ENCODE measurements around the gene COG2. TPM values are rescaled to one million over a fixed set of nuclear protein-coding genes. Genes with fewer than 3 reads are reported as not detected.
A peak's percentile ranks its signal among the peaks of the same experiment; 100 is the strongest.

COG2 gene
- total and polyA plus RNA-seq, 2 of the 13 experiments (the other 11 are each of a cell fraction or from before 2014, with no cell fraction given): 16.8 to 36.3 TPM

DNA sequence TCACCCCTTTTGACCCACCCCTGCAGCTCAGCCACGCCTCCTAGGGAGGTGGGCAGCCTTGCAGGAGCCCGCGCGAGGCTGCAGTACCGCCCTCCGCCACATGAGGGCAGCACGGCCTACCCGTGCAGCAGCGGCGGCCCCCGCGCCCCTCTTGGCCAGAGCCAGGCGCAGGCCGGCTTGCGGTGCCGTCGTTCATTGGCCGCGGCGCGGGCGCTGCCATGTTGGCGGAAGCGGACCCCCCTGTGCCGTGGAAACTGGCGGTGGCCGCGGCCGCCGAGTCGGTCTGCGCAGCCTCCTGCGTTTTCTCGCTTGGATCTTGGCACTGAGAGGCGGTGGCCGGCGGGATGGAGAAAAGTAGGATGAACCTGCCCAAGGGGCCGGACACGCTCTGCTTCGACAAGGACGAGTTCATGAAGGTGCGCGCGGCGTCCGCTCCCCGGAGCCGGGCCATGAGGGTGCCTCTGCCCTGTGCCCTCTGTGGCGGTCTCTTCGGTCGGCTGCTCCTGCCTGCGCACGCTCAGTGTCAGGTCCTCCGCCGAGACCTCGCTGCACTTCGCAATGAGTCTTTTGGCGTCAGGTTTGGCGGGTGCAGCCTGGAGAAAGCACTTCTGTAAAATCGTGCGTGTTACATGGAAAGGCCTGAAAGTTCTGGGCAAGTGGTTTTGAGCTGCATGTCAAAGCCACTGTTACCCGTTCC is at the start of gene COG2 (continued):
- TF ChIP-seq KIAA2018 (CRISPR knock-in tag; IDR thresholded peaks at IDR 0.05; ENCODE audit: borderline replicate concordance) (peak; percentile 84; the same call in 1 of the 2 replicates), ZNF484 (CRISPR knock-in tag; IDR thresholded peaks at IDR 0.05; ENCODE audit: borderline replicate concordance, low read depth) (no peak), ZEB1 (IDR thresholded peaks at IDR 0.05; ENCODE audit: insufficient replicate concordance, low read depth) (no peak), HNRNPK (IDR thresholded peaks at IDR 0.05; ENCODE audit: low read depth, low read length, poor library complexity, severe bottlenecking) (peak; percentile 86), ZBTB14 (CRISPR knock-in tag; IDR thresholded peaks at IDR 0.05) (no peak), ZNF501 (CRISPR knock-in tag; IDR thresholded peaks at IDR 0.05) (peak; percentile 97), NFRKB (IDR thresholded peaks at IDR 0.05) (no peak), NBN (conservative IDR thresholded peaks at IDR 0.05) (no peak), FOXO1 (CRISPR knock-in tag; IDR thresholded peaks at IDR 0.05) (peak; percentile 38; the same call in 1 of the 2 replicates), HMGXB4 (CRISPR knock-in tag; IDR thresholded peaks at IDR 0.05; ENCODE audit: borderline replicate concordance in 1 of 2, low read depth in 1 of 2) (peak; percentile 90 to 96), STAG1 (CRISPR knock-in tag; IDR thresholded peaks at IDR 0.05) (peak; percentile 73), SYNCRIP (IDR thresholded peaks at IDR 0.05; ENCODE audit: insufficient read depth, low read depth, low read length) (no peak), SATB2 (CRISPR knock-in tag; IDR thresholded peaks at IDR 0.05) (0 out of 2 replicates have a peak, but pooled peaks have one; percentile 83), ZFP36L1 (CRISPR knock-in tag; IDR thresholded peaks at IDR 0.05) (peak; percentile 90), NFKBIZ (CRISPR knock-in tag; IDR thresholded peaks at IDR 0.05) (no peak), ZNF260 (CRISPR knock-in tag; IDR thresholded peaks at IDR 0.05; ENCODE audit: borderline replicate concordance, low read depth) (0 out of 2 replicates have a peak, but pooled peaks have one; percentile 68), HNRNPLL (IDR thresholded peaks at IDR 0.05; ENCODE audit: low read depth, low read length, poor library complexity, severe bottlenecking) (peak; percentile 86)
